SK-N-SH (cell line): ENCODE results near the gene EXPH5. TPM values are rescaled to one million over a fixed set of nuclear protein-coding genes. Genes with fewer than 3 reads are reported as not detected.

Experiments used
- CTCF ChIA-PET: fragments of 300-600, 350-600 bp; formaldehyde crosslinking; extraction: SDS; loops from one replicate; lab custom pipeline; 2021; lab: Yijun Ruan, JAX
- POLR2A ChIA-PET: fragments of 350-600 bp; sonication (Branson Sonifier 250); formaldehyde crosslinking; extraction: SDS; loops from one replicate; lab custom pipeline; 2020; ENCODE audit warnings: antibody characterized with exemption, inconsistent platforms; lab: Yijun Ruan, JAX
- DNase-seq: peaks from one replicate; pipeline ENCODE4 v3.0.0; 2012
- H2AFZ ChIP-seq: fragments of 200-600 bp; sonication (generic); 2 replicates; pipeline ENCODE4 v1.8.1; 2016; ENCODE audit warnings: antibody characterized with exemption, mild to moderate bottlenecking, low read depth
- H3F3A ChIP-seq: fragments of 200-600 bp; sonication (generic); replicated peaks from 2 replicates; pipeline ENCODE3; 2016; ENCODE audit warnings: antibody characterized with exemption, mild to moderate bottlenecking; ENCODE audit not compliant: insufficient read depth
- H3K27ac ChIP-seq, 2 experiments: fragments of 200-500 bp in 1 of 2; fragments of 200-600 bp in 1 of 2; sonication (Bioruptor generic) in 1 of 2; sonication (generic), shearing (Covaris generic) in 1 of 2; 2 replicates each; pipeline versions ENCODE4 v1.5.1 to v1.6.1; 2014 to 2016; ENCODE audit warnings: low read depth in 2 of 2, inconsistent platforms in 1 of 2, low read length in 1 of 2, mild to moderate bottlenecking in 1 of 2, mixed read lengths in 1 of 2
- H3K27me3 ChIP-seq: fragments of 200-600 bp; sonication (generic), shearing (Covaris generic); 2 replicates; pipeline ENCODE4 v1.6.1; 2016; ENCODE audit warnings: mixed run types; ENCODE audit not compliant: insufficient read depth
- H3K36me3 ChIP-seq, 2 experiments: fragments of 200-500 bp in 1 of 2; fragments of 200-600 bp in 1 of 2; sonication (Bioruptor generic) in 1 of 2; sonication (generic) in 1 of 2; replicated peaks in 1 of 2; 2 replicates each; pipeline versions ENCODE3 to v1.5.1; 2014 to 2016; ENCODE audit warnings: low read length in 1 of 2, mild to moderate bottlenecking in 1 of 2; ENCODE audit not compliant: insufficient read depth in 2 of 2, control insufficient read depth in 1 of 2
- H3K4me1 ChIP-seq, 2 experiments: fragments of 200-500 bp in 1 of 2; fragments of 200-600 bp in 1 of 2; sonication (Bioruptor generic) in 1 of 2; sonication (generic), shearing (Covaris generic) in 1 of 2; 2 replicates each; pipeline versions ENCODE4 v1.5.1 to v1.6.1; 2014 to 2016; ENCODE audit warnings: low read depth in 1 of 2, low read length in 1 of 2, mixed run types in 1 of 2; ENCODE audit not compliant: insufficient read depth in 2 of 2, control insufficient read depth in 1 of 2
- H3K4me2 ChIP-seq: fragments of 200-600 bp; sonication (generic), shearing (Covaris generic); 2 replicates; pipeline ENCODE4 v1.6.1; 2017; ENCODE audit warnings: mixed run types
- H3K4me3 ChIP-seq, 2 experiments: fragments of 200-500 bp in 1 of 2; fragments of 200-600 bp in 1 of 2; sonication (Bioruptor generic) in 1 of 2; sonication (generic), shearing (Covaris generic) in 1 of 2; 2 replicates each; pipeline versions ENCODE4 v1.5.1 to v1.8.1; 2014 to 2016; ENCODE audit warnings: low read depth in 2 of 2, inconsistent platforms in 1 of 2, low read length in 1 of 2, mild to moderate bottlenecking in 1 of 2, mixed read lengths in 1 of 2, moderate library complexity in 1 of 2
- H3K79me2 ChIP-seq: fragments of 200-600 bp; sonication (generic); 2 replicates; pipeline ENCODE4 v1.8.1; 2017; ENCODE audit warnings: mild to moderate bottlenecking; ENCODE audit not compliant: insufficient read depth
- H3K9ac ChIP-seq: fragments of 200-600 bp; sonication (generic); 2 replicates; pipeline ENCODE4 v1.6.1; 2017; ENCODE audit warnings: mixed run types
- H3K9me2 ChIP-seq: fragments of 200-600 bp; sonication (generic); 2 replicates; pipeline ENCODE4 v1.6.1; 2017; ENCODE audit warnings: mixed run types
- H3K9me3 ChIP-seq: fragments of 200-600 bp; sonication (generic); 2 replicates; pipeline ENCODE4 v1.6.1; 2017; ENCODE audit warnings: mixed run types, mild to moderate bottlenecking, moderate library complexity
- H4K20me1 ChIP-seq: fragments of 200-600 bp; sonication (generic); 2 replicates; pipeline ENCODE4 v1.6.1; 2017; ENCODE audit warnings: mild to moderate bottlenecking, mixed run types; ENCODE audit not compliant: insufficient read depth
- EP300 ChIP-seq, 2 experiments: IDR thresholded peaks; 2 replicates each; pipeline versions ENCODE4 v1.4.0 to v1.6.1; 2012; ENCODE audit warnings: borderline replicate concordance in 1 of 2, low read depth in 1 of 2, low read length in 1 of 2
- FOXJ3 ChIP-seq: sonication (generic); formaldehyde crosslinking; IDR thresholded peaks from 2 replicates; pipeline ENCODE4 v1.5.1; 2020; ENCODE audit warnings: mild to moderate bottlenecking, missing genetic modification reagents
- JUND ChIP-seq: IDR thresholded peaks from 2 replicates; pipeline ENCODE4 v1.4.0; 2012
- MXI1 ChIP-seq: IDR thresholded peaks from 2 replicates; pipeline ENCODE4 v1.6.1; 2012; ENCODE audit warnings: mild to moderate bottlenecking, low read depth, low read length, improper control_type of control experiment
- PBX3 ChIP-seq: IDR thresholded peaks from 2 replicates; pipeline ENCODE4; 2012
- REST ChIP-seq: IDR thresholded peaks from 2 replicates; pipeline ENCODE4 v1.6.1; 2012; ENCODE audit warnings: mild to moderate bottlenecking, low read depth, low read length, moderate library complexity
- RXRA ChIP-seq: IDR thresholded peaks from 2 replicates; pipeline ENCODE4 v1.4.0; 2012; ENCODE audit warnings: low read depth, mild to moderate bottlenecking, borderline replicate concordance
- TCF12 ChIP-seq: IDR thresholded peaks from 2 replicates; pipeline ENCODE4 v1.4.0; 2012
- USF2 ChIP-seq: fragments of 150-350 bp; IDR thresholded peaks from 2 replicates; pipeline ENCODE4 v1.6.1; 2017; ENCODE audit warnings: antibody characterized with exemption, low read length, low read depth, borderline replicate concordance
- ZBTB33 ChIP-seq: IDR thresholded peaks from 2 replicates; pipeline ENCODE4 v1.4.0; 2012; ENCODE audit warnings: low read depth, borderline replicate concordance
- WGBS: methylation state at CpG from one replicate; pipeline ENCODE4 v1.1.6; 2017; ENCODE audit warnings: low lambda C conversion rate; 5-methylcytosine and 5-hydroxymethylcytosine counted together
- polyA plus RNA-seq, 3 experiments: library from polyadenylated mRNA; depleted of rRNA; stranded (reverse); fragments of >200 nt; gene quantifications; 2 replicates each; pipeline ENCODE4 v1.2.3, GENCODE V29; 2012

EXPH5 gene
- polyA plus RNA-seq, 1 of the 3 experiments (the other 2 are of a cell fraction): 0.05 TPM

GRCh38 chr11:108559904-108560303 is 33.7 kb downstream of the EXPH5 start:
- Histone ChIP-seq H3K4me3 (no peak overlapping the region), H3K79me2 (no peaks in the 10 kb centered on the region), H3K9me2 (no peaks in the 10 kb centered on the region), H3K4me1 (peaks cover 0 to 10% of the 10 kb centered on the region in 2 experiments; a peak in 1 of 4 replicates), H3K36me3 (no peaks in the 10 kb centered on the region), H2AFZ (no peak overlapping the region; the same call in 1 of the 2 replicates), H3K9ac (no peak overlapping the region), H3F3A (no peaks in the 10 kb centered on the region), H3K27me3 (no peaks in the 10 kb centered on the region), H4K20me1 (no peaks in the 10 kb centered on the region), H3K9me3 (no peaks in the 10 kb centered on the region), H3K27ac (no peak overlapping the region), H3K4me2 (peak overlapping the region; percentile 50)
- CTCF ChIA-PET: no interaction called here
- WGBS: 8% methylated on average over 2 of the region's 2 CpGs
- DNase-seq: no peak
- TF ChIP-seq RXRA: no peak
- TF ChIP-seq EP300 (IDR thresholded peaks at IDR 0.05; ENCODE audit: borderline replicate concordance in 1 of 2, low read depth in 1 of 2, low read length in 1 of 2): no peak
- peak; percentile 52; the same call in 1 of the 2 replicates for TF ChIP-seq TCF12
- 0 out of 2 replicates have a peak, but pooled peaks have one; percentile 9 for TF ChIP-seq JUND
- 0 out of 2 replicates have a peak, but pooled peaks have one; percentile 17 for TF ChIP-seq PBX3
- no peak for TF ChIP-seq ZBTB33
- TF ChIP-seq REST: no peak
- POLR2A ChIA-PET: no interaction called here

- H3K36me3 ChIP-seq: no peaks in the 10 kb centered on the region
- H3K9me3 ChIP-seq: no peaks in the 10 kb centered on the region
- no peak overlapping the region for H3K9ac ChIP-seq
- POLR2A ChIA-PET: no interaction called here
- peak overlapping the region; percentile 50; the same call in 1 of the 2 replicates for H3K4me2 ChIP-seq
- TF ChIP-seq MXI1 (no peak), TCF12 (peak; percentile 63), USF2 (no peak), REST (no peak), FOXJ3 (CRISPR knock-in tag) (no peak)
- no peak for DNase-seq
- H4K20me1 ChIP-seq: no peaks in the 10 kb centered on the region
- H3K79me2 ChIP-seq: no peaks in the 10 kb centered on the region
- peaks cover 0 to 10% of the 10 kb centered on the region in 2 experiments; a peak in 1 of 4 replicates for H3K4me1 ChIP-seq
- no peak overlapping the region for H3K27ac ChIP-seq
- no peaks in the 10 kb centered on the region for H3K27me3 ChIP-seq
- H2AFZ ChIP-seq: no peak overlapping the region
- 20% methylated on average over 2 of the region's 2 CpGs for WGBS
- no peak overlapping the region for H3K4me3 ChIP-seq
- no peaks in the 10 kb centered on the region for H3F3A ChIP-seq
- H3K9me2 ChIP-seq: no peaks in the 10 kb centered on the region
- CTCF ChIA-PET: no interaction called here
These were observed 34.2 kb downstream of the EXPH5 start for GRCh38 chr11:108559340-108559739.
